Coronary artery (tissue), 2 donors: ENCODE measurements around the gene CCDC30.

ENCODE experiments used
- DNase-seq: peaks from one replicate; pipeline ENCODE4 v3.0.0-alpha.2; 2017; ENCODE audit warnings: low spot score
- H3K27ac ChIP-seq, 2 donors: fragments of 200-600 bp; sonication (generic); one replicate each; pipeline ENCODE4 v1.5.1; 2016 to 2019
- H3K4me3 ChIP-seq: fragments of 200-600 bp; sonication (generic); 2 replicates; pipeline ENCODE4 v1.5.1; 2016; ENCODE audit warnings: mild to moderate bottlenecking, moderate library complexity
- CTCF ChIP-seq: fragments of 200-600 bp; sonication (generic); IDR thresholded peaks from one replicate; pipeline ENCODE4 v1.5.1; 2019; ENCODE audit warnings: antibody characterized with exemption

CCDC30 gene

DNA sequence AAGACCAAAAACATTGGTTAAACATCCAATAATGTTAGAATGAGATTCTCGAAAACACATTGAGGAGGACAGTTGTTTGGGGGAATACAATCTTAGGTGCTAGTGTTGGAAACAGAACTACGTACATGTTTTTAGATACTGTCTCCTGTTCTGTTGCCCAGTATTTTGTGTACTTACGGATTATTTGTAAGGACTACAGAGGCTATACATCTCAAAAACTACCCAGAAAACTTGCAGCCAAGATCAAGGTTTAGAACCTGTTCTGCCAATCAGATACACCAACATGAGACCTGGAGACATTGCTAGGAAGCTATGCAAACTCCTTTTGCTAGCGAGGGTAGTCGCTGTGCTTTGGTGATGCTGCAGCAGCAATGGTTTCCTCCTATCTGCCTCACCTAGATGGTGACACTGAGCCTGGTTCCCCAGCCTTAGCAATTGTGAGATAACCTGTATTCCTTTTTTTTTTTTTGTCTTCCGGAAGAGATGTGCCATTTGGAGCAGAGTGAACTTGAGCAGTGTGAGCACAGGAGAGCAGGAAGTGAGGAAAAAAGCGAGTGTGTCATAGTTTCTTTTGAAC lies 240.9 kb downstream of the CCDC30 start:
- Histone ChIP-seq H3K27ac (no peak overlapping the region), H3K4me3 (no peak overlapping the region)
- no peak for DNase-seq
- TF ChIP-seq CTCF = no peak
